ENCODE data around the gene FUT9.

- TF ChIP-seq CTCF (IDR thresholded peaks at IDR 0.05) (no peak), POLR2A (IDR thresholded peaks at IDR 0.05) (no peak)
Observed at GRCh38 chr6:96186094-96186493, 170.3 kb downstream of the FUT9 start.
